ENCODE data around the gene AFG1L. TPM values are rescaled to one million over a fixed set of nuclear protein-coding genes. Genes with fewer than 3 reads are reported as not detected.

AFG1L gene

Small RNAs within 50 kb of the gene (small RNA-seq; reads per million reads assigned to genes)
- gene AL356121.1 (not detected), gene AL391646.1 (not detected), gene RNA5SP212 (not detected), gene RNU6-1144P (0.35 reads per million), gene RNU6-770P (not detected), gene Z98742.2 (not detected)
